SKM-1 (cell line): Measurements from ENCODE around the gene DHCR7.

Experiments
- DNase-seq: peaks from one replicate; lab custom pipeline; 2025; ENCODE audit not compliant: unreplicated experiment; lab: John Stamatoyannopoulos, UW

DHCR7 gene

GRCh38 chr11:71387200-71387599 lies 61.0 kb downstream of the DHCR7 start:
- DNase-seq: no peak

GRCh38 chr11:71386202-71386601 lies 62.0 kb downstream of the DHCR7 start:
- DNase-seq: no peak

- DNase-seq: no peak
Measured at GRCh38 chr11:71385091-71385490, 63.1 kb downstream of the DHCR7 start.

DNA sequence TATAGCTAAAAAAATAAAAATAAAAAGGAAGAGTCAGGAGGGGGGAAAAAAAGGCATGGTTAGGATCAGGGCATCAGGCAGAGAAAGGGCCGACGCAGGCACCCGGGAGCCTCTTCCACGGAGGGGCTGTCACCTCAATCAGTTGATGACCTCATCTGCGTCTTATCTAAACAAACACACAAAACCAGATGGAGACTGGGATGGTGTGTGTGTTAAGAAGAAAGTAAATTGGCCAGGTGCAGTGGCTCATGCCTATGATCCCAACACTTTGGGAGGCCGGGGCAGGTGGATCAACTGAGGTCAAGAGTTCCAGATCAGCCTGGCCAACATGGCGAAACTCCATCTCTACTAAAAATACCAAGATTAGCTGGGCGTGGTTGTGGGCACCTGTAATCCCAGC lies 63.6 kb downstream of the DHCR7 start:
- DNase-seq: no peak
